ENCODE data around the gene UGT2A2. TPM values are rescaled to one million over a fixed set of nuclear protein-coding genes. Genes with fewer than 3 reads are reported as not detected.
A peak's percentile ranks its signal among the peaks of the same experiment; 100 is the strongest.

The UGT2A2 gene
- total RNA-seq, 1 donor from 2014 or later = not detected

DNA sequence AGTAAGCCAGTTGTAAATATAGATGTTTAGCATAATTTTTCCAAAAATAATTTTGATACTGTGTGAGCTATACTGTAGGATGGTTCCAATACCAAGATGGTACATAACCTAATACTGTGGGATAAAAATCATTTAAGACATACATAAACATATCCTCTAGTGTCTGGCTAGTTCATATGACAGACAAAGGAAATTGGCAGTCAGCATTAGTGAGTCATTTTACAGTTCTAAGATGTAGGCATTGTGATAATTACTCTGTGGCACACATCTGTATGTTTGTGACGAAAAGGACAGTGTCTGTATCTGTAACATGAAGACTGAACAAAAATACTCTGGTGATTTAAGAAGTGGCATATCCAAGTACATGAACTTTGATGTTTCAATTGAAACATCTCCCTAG, 49.6 kb downstream of the UGT2A2 start:
- TF ChIP-seq, protein P1, sequence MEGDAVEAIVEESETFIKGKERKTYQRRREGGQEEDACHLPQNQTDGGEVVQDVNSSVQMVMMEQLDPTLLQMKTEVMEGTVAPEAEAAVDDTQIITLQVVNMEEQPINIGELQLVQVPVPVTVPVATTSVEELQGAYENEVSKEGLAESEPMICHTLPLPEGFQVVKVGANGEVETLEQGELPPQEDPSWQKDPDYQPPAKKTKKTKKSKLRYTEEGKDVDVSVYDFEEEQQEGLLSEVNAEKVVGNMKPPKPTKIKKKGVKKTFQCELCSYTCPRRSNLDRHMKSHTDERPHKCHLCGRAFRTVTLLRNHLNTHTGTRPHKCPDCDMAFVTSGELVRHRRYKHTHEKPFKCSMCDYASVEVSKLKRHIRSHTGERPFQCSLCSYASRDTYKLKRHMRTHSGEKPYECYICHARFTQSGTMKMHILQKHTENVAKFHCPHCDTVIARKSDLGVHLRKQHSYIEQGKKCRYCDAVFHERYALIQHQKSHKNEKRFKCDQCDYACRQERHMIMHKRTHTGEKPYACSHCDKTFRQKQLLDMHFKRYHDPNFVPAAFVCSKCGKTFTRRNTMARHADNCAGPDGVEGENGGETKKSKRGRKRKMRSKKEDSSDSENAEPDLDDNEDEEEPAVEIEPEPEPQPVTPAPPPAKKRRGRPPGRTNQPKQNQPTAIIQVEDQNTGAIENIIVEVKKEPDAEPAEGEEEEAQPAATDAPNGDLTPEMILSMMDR (IDR thresholded peaks at IDR 0.05; ENCODE audit: insufficient read depth, low read length, severe bottlenecking) = no peak
- DNase-seq (ENCODE audit: low read depth) (peak; percentile 8), FAIRE-seq (no peak)
- H3K27me3 ChIP-seq (ENCODE audit: control insufficient read depth, insufficient read depth, low read length) = no peaks in the 10 kb centered on the region
- no peaks in the 10 kb centered on the region for H3K36me3 ChIP-seq (ENCODE audit: control insufficient read depth, insufficient read depth, low read length)
- H3K4me3 ChIP-seq (ENCODE audit: low read depth, low read length) = no peak overlapping the region

DNA sequence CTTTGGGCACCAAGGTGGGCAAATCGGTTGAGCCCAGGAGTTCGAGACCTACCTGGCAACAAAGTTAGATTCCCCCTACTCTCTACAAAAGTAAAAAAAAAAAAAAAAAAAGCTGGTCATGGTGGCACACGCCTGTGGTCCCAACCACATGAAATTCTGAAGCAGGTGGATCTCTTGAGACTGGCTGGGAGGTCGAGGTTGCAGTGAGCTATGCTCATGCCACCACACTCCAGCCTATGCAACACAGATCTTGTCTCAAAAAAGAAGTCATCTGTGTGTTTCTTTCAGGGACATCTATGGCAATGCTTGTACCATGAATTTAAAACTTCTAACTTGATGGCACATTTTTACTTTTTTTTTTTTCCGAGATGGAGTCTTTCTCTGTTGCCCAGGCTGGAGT, 55.3 kb downstream of the UGT2A2 start:
- TF ChIP-seq, protein P1 (IDR thresholded peaks at IDR 0.05; ENCODE audit: insufficient read depth, low read length, severe bottlenecking) = no peak
- no peak for FAIRE-seq

DNA sequence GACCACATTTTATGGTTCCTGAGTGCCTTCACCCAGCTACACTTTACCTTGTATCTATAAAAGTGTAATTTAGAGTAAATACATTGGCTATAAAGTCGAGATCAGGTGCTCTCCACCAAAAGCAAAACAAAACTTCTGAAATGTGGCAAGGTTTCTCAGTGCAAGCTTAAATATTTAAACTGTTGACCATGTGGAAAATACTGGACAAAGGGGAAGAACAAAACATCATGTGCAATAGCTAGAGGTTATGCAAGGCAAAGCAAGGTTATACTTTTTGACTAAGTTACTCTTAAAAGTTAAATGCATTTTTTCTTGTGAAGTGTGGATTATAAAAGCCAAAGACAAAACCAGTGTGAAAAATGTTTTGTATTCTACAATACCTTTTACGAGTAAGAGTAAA, 55.9 kb downstream of the UGT2A2 start:
- FAIRE-seq = no peak
- Histone ChIP-seq H3K36me3 (ENCODE audit: control insufficient read depth, insufficient read depth, low read length) (no peaks in the 10 kb centered on the region), H3K4me3 (ENCODE audit: low read depth, low read length) (no peak overlapping the region), H3K27me3 (ENCODE audit: control insufficient read depth, insufficient read depth, low read length) (no peaks in the 10 kb centered on the region)
- TF ChIP-seq, protein P1 (IDR thresholded peaks at IDR 0.05; ENCODE audit: insufficient read depth, low read length, severe bottlenecking) = no peak
- DNase-seq (ENCODE audit: low read depth) = no peak

More for the DNA sequence above, 55.3 kb downstream of the UGT2A2 start:
- no peak for DNase-seq (ENCODE audit: low read depth)
- H3K27me3 ChIP-seq (ENCODE audit: control insufficient read depth, insufficient read depth, low read length) = no peaks in the 10 kb centered on the region
- H3K36me3 ChIP-seq (ENCODE audit: control insufficient read depth, insufficient read depth, low read length) = no peaks in the 10 kb centered on the region
- no peak overlapping the region for H3K4me3 ChIP-seq (ENCODE audit: low read depth, low read length)

DNA sequence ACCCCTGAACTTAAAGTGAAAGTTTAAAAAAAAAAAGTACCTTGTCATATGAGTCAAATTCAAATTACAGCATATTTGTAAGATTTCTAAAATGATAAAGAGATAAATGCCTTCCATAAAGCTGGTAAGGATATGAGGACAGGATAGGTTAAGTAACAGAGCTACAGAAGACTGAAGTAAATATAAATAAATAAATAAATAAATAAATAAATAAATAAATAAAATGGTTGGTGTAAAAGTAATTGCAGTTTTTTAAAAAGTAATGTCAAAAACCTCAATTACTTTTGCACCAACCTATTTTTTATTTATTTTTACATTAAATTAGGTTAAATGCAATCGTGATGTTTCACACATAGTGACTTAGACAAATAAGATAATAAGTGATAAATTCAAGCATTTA, 62.2 kb downstream of the UGT2A2 start:
- DNase-seq (ENCODE audit: low read depth) (no peak), FAIRE-seq (no peak)
- Histone ChIP-seq H3K4me3 (ENCODE audit: low read depth, low read length) (no peak overlapping the region), H3K27me3 (ENCODE audit: control insufficient read depth, insufficient read depth, low read length) (no peaks in the 10 kb centered on the region), H3K36me3 (ENCODE audit: control insufficient read depth, insufficient read depth, low read length) (no peaks in the 10 kb centered on the region)
- TF ChIP-seq, protein P1 (IDR thresholded peaks at IDR 0.05; ENCODE audit: insufficient read depth, low read length, severe bottlenecking) = no peak

DNA sequence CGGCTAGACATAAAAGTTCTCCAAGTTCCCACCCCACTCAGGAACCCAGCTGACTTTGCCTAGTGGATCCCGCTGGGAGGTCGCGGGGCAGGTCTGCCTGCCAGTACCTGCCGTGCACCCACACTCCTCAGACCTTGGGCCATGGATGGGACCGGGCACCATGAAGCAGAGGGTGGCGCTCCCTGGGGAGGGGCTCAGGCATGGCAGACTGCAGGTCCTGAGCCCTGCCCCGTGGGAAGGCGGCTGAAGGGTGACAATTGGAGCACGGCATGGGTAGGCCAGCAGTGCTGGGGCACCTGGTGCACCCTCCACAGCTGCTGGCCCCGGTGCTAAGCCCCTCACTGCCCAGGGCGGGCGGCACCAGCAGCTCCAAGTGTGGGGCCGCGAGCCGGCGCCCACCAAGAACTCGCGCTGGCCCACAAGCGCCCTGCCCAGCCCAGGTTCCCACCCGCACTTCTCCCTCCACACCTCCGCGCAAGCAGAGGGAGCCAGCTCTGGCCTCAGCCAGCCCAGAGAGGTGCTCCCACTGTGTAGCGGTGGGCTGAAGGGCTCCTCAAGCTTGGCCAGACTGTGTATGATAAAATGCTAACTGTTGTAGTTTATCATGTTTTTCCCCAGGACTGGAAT, 63.1 kb downstream of the UGT2A2 start:
- no peak overlapping the region for H3K4me3 ChIP-seq (ENCODE audit: low read depth, low read length)
- DNase-seq (ENCODE audit: low read depth) (no peak), FAIRE-seq (no peak)
- no peaks in the 10 kb centered on the region for H3K27me3 ChIP-seq (ENCODE audit: control insufficient read depth, insufficient read depth, low read length)
- H3K36me3 ChIP-seq (ENCODE audit: control insufficient read depth, insufficient read depth, low read length) = no peaks in the 10 kb centered on the region
- TF ChIP-seq, protein P1 (IDR thresholded peaks at IDR 0.05; ENCODE audit: insufficient read depth, low read length, severe bottlenecking) = no peak

DNA sequence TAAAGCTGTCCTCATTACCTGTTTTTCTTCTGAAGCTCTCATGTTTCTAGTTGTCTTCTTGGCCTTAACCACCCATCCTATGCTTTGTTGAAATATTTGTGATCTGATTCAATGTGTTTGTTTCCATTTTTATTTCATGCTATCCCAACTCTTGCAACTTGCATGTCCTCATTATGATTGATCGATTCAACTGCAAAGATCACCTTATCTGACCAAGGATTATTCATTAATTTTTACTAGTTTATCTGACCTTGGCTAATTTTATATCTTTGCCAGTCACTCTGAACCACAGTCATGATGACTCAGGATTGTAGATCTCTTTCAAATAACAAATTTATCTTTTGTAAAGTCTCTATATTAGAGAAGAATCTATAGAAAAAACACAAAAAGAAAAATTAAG, 70.7 kb downstream of the UGT2A2 start:
- TF ChIP-seq, protein P1 (IDR thresholded peaks at IDR 0.05; ENCODE audit: insufficient read depth, low read length, severe bottlenecking) = no peak
- FAIRE-seq = no peak
- no peaks in the 10 kb centered on the region for H3K27me3 ChIP-seq (ENCODE audit: control insufficient read depth, insufficient read depth, low read length)

More for the DNA sequence above, 70.7 kb downstream of the UGT2A2 start:
- Histone ChIP-seq H3K4me3 (ENCODE audit: low read depth, low read length) (no peak overlapping the region), H3K36me3 (ENCODE audit: control insufficient read depth, insufficient read depth, low read length) (no peaks in the 10 kb centered on the region)
- DNase-seq (ENCODE audit: low read depth) = no peak
